Activated CD4-positive, CD25-positive, alpha-beta regulatory T cell (primary cell): ENCODE measurements around the gene DDA1.

Experiments
- DNase-seq, 4 experiments: peaks; one replicate each; lab custom pipeline; 2025; lab: John Stamatoyannopoulos, UW

The DDA1 gene

GRCh38 chr19:17311455-17312188 is 2.3 kb downstream of the DDA1 start:
- DNase-seq = no peak

- no peak for DNase-seq
Observed at GRCh38 chr19:17312189-17313113, 3.1 kb downstream of the DDA1 start.

- no peak for DNase-seq
Observed at GRCh38 chr19:17314007-17314593, 4.7 kb downstream of the DDA1 start.

- DNase-seq = no peak
Observed at GRCh38 chr19:17318966-17319365, 9.6 kb downstream of the DDA1 start.

- no peak for DNase-seq
Observed at GRCh38 chr19:17319473-17320238, 10.3 kb downstream of the DDA1 start.

GRCh38 chr19:17320435-17320834 is 11.1 kb downstream of the DDA1 start:
- no peak for DNase-seq

GRCh38 chr19:17321655-17322489 is 12.5 kb downstream of the DDA1 start:
- no peak for DNase-seq

GRCh38 chr19:17322854-17323253 is 13.5 kb downstream of the DDA1 start:
- no peak for DNase-seq

GRCh38 chr19:17323300-17323963 is 14.1 kb downstream of the DDA1 start:
- no peak for DNase-seq

- DNase-seq = no peak
Observed at GRCh38 chr19:17323964-17324332, 14.6 kb downstream of the DDA1 start.

- DNase-seq = no peak
Observed at GRCh38 chr19:17324357-17325114, 15.2 kb downstream of the DDA1 start.

- DNase-seq = no peak
Observed at GRCh38 chr19:17325133-17325532, 15.8 kb downstream of the DDA1 start.

- DNase-seq = no peak
Observed at GRCh38 chr19:17325881-17326594, 16.7 kb downstream of the DDA1 start.

- DNase-seq = no peak
Observed at GRCh38 chr19:17326595-17326966, 17.2 kb downstream of the DDA1 start.

- DNase-seq = no peak
Observed at GRCh38 chr19:17327068-17327653, 17.8 kb downstream of the DDA1 start.

GRCh38 chr19:17327654-17328516 is 18.5 kb downstream of the DDA1 start:
- peak; percentile 31 to 42 (median 36) for DNase-seq

GRCh38 chr19:17328517-17329365 is 19.4 kb downstream of the DDA1 start:
- peak in 2 of 4 experiments; percentile 28 to 32 for DNase-seq
